GM21528 (cell line): ENCODE results near the gene GPATCH2L.

ENCODE experiments used
- ATAC-seq: cut with Tn5 transposase; IDR thresholded peaks from one replicate; pipeline ENCODE4 v1.9.1; 2021; ENCODE audit warnings: mild to moderate bottlenecking, moderate library complexity; ENCODE audit not compliant: unreplicated experiment, low FRiP score

Gene GPATCH2L

DNA sequence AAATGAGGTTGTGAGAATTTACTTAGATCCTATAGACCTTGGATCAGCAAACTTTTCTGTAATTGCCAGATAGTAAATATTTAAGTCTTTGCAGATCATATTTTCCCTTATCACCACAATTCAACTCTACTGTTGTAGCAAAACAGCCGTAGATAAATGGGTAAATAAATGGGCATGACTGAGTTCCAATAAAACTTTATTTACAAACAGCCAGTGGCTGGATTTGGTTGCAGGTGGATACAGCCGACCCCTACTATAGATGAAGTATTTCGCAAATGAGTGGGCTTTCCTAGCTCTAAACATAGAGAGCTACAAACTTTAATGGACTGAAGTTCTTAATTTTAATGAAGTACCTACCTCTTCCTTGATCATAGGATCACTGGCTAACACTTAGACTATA lies 100.7 kb downstream of the GPATCH2L start:
- no peak for ATAC-seq

- no peak for ATAC-seq
Measured at GRCh38 chr14:76253111-76253510, 101.4 kb downstream of the GPATCH2L start.

DNA sequence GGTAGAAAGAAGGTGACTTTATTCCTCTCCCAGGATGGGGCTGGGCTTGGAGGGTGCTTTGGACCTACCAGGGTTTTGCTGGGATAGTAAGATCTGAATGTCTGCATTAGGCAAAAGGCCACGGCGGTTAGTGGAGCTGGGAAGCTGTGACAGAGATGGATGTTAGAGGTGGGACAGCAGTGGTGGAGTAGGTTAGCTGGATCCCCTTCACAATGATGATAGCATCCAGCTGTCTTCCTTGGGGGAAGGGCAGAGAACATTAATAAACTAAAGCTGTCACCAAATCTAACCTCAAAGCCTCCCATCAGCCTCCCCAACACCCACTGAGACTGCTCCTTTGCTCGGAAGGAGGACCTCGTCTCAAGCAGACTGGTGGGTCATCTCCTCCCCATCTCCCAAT lies 104.8 kb downstream of the GPATCH2L start:
- ATAC-seq: no peak

DNA sequence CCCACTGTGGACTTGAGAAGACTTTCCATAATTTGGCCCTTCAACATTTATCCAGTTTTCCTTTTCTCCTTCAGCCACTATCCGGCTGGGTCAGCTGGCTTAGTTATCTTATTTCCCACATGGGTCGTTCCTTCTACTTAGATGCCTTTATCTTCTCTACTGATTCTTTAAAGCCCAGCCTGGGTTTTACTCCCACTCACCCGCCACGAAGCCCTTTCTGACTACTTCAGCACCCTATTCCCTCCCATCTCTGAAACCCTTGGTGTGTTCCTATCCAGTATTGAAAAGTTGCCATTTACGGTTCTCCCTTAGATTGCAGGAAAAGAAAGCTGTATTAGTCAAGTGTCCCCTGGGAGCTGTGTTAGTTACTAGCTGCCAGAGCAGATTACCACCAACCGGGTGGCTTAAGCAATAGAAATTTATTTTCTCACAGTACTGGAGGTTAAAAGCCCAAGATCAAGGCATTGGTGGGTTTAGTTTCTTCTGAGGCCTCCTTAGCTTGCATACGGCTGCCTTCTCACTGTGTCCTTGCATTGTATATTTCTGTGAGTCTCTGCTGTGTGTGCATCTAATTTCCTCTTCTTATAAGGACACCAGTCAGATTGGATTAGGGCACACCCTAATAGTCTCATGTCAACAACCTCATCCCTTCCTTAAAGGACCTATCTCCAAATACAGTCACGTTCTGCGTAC lies 105.5 kb downstream of the GPATCH2L start:
- no peak for ATAC-seq

DNA sequence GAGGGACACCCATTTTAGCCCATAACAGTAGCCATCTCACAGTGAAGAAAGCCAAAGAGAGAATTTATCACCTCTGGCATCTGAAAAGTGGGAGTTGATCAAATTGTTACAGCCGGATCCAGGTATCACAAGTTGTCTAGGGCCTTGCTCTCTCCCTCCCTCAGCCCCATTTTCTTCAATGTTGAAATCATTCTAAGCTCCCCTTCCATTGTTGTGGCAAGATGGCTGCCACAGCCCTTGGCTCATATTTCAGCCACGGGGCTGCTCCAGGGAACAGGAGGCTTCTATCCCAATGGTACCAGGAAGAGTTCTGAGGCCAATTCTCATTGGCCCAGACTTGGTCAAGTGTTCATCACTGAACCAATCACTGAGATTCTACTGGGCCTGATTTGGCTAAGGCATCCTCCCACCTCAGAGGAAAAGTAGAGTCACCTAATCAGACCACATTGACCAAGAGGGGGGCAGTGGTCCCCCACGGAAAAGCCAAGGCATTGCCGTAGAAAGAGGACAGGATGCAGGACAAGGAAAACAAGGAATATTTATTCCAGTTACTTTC lies 106.2 kb downstream of the GPATCH2L start:
- ATAC-seq: no peak

- no peak for ATAC-seq
Measured at GRCh38 chr14:76259029-76259735, 107.5 kb downstream of the GPATCH2L start.

DNA sequence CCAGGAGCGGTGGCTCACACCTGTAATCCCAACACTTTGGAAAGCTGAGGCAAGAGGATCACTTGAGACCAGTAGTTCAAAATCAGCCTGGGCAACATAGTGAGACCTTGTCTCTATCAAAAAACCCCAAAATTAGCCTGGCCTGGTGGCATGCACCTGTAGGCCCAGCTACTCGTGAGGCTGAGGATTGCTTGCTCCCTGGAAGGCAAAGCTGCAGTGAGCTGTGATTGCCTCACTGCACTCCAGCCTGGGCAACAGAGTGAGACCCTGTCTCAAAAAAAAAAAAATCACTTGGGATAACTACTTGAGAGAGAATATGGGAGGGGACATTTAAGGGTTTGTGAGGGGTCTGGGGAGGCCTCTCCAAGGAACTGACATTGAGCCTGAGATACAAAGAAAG lies 109.0 kb downstream of the GPATCH2L start:
- ATAC-seq: no peak

DNA sequence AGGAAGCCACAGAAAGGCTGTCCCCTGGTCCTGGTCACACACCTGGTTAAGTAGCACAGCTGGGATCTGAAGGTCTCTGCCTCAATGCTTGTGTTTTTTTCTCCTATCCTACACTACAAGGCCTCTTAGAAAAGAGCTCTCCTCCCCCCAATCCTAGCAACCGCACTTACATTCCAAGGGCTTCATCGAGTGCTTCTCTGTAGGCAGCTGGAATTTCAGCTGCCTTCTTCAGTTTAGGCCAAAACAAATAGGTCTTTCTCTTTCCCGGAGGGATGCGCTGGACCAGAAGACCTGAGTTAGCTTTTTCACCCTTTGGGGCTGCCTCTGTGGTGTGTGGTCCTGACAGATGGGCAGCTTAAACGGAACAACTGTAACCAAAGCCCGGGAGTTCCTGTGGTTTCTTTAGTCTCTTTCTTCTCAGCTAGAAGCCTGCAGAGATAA lies 109.7 kb downstream of the GPATCH2L start:
- no peak for ATAC-seq

GRCh38 chr14:76262641-76263040 lies 110.9 kb downstream of the GPATCH2L start:
- ATAC-seq: no peak
